Suppressor macrophage treated with lipopolysaccharide for 1 hour (primary cell): ENCODE measurements around the gene TBC1D5.
A peak's percentile ranks its signal among the peaks of the same experiment; 100 is the strongest.
"Not testable (repeated sequence)": the region's sequence is repeated elsewhere in the genome, so short reads cannot be mapped to it uniquely, and the experiment has no call there.

Experiments used
- DNase-seq, 3 donors: peaks; one replicate each; pipeline ENCODE4 v3.0.0-alpha.2; 2020 to 2022

TBC1D5 gene

GRCh38 chr3:17749281-17749680, 6.8 kb upstream of the TBC1D5 start:
- DNase-seq, result peak; percentile 20 to 30 (median 28)

GRCh38 chr3:17747890-17748247, 5.4 kb upstream of the TBC1D5 start:
- peak in 2 of 3 donors; percentile 24 to 32 for DNase-seq

GRCh38 chr3:17747174-17747889, 4.9 kb upstream of the TBC1D5 start:
- DNase-seq, result peak; percentile 75 to 77 (median 76)

- no peak for DNase-seq
Observed at GRCh38 chr3:17745894-17746293, 3.5 kb upstream of the TBC1D5 start.

- no peak for DNase-seq
Observed at GRCh38 chr3:17745301-17745700, 2.9 kb upstream of the TBC1D5 start.

- no peak for DNase-seq
Observed at GRCh38 chr3:17744693-17745092, 2.3 kb upstream of the TBC1D5 start.

GRCh38 chr3:17743658-17743995, 1.2 kb upstream of the TBC1D5 start:
- DNase-seq, result no peak

GRCh38 chr3:17742880-17743657, 638 bp upstream of the TBC1D5 start:
- DNase-seq, result no peak

GRCh38 chr3:17741621-17742101, 770 bp downstream of the TBC1D5 start:
- peak; percentile 74 to 82 (median 82) for DNase-seq

- DNase-seq, result peak in 1 of 3 donors; percentile 24
Observed at GRCh38 chr3:17740721-17741141, 1.7 kb downstream of the TBC1D5 start.

GRCh38 chr3:17738921-17739320, 3.5 kb downstream of the TBC1D5 start:
- no peak for DNase-seq

GRCh38 chr3:17738219-17738618, 4.2 kb downstream of the TBC1D5 start:
- no peak for DNase-seq

- DNase-seq, result no peak
Observed at GRCh38 chr3:17737591-17737990, 4.8 kb downstream of the TBC1D5 start.

GRCh38 chr3:17735362-17735761, 7.1 kb downstream of the TBC1D5 start:
- not testable (repeated sequence) for DNase-seq

GRCh38 chr3:17733768-17734167, 8.7 kb downstream of the TBC1D5 start:
- DNase-seq, result peak in 1 of 3 donors; percentile 12

GRCh38 chr3:17733215-17733614, 9.2 kb downstream of the TBC1D5 start:
- peak; percentile 25 to 80 (median 54) for DNase-seq

- no peak for DNase-seq
Observed at GRCh38 chr3:17730318-17730967, 12.0 kb downstream of the TBC1D5 start.

- no peak for DNase-seq
Observed at GRCh38 chr3:17726313-17726712, 16.1 kb downstream of the TBC1D5 start.

GRCh38 chr3:17725844-17726243, 16.6 kb downstream of the TBC1D5 start:
- DNase-seq, result not testable (repeated sequence)

- no peak for DNase-seq
Observed at GRCh38 chr3:17724948-17725347, 17.5 kb downstream of the TBC1D5 start.

- no peak for DNase-seq
Observed at GRCh38 chr3:17724122-17724521, 18.3 kb downstream of the TBC1D5 start.

GRCh38 chr3:17717411-17717810, 25.0 kb downstream of the TBC1D5 start:
- DNase-seq, result no peak

GRCh38 chr3:17714473-17714872, 28.0 kb downstream of the TBC1D5 start:
- no peak for DNase-seq
